Fibroblast of mammary gland (primary cell): ENCODE measurements around the gene SAMD11.

Source experiments
- DNase-seq: peaks from one replicate; pipeline ENCODE4 v3.0.0-alpha.2; 2010; ENCODE audit warnings: low read depth
- H3K4me3 ChIP-seq: 2 replicates; pipeline ENCODE4 v1.5.1; 2011; ENCODE audit warnings: low read depth, mild to moderate bottlenecking, low read length, moderate library complexity; ENCODE audit not compliant: control insufficient read depth
- CTCF ChIP-seq: conservative IDR thresholded peaks from 2 replicates; pipeline ENCODE4 v1.5.1; 2011; ENCODE audit warnings: low read depth, low read length, inconsistent platforms; ENCODE audit not compliant: control insufficient read depth, insufficient read depth

Gene SAMD11

GRCh38 chr1:937521-937920 lies 13.8 kb downstream of the SAMD11 start:
- no peak for DNase-seq
- no peak overlapping the region for H3K4me3 ChIP-seq
- TF ChIP-seq CTCF = no peak

- peak; percentile 41 for TF ChIP-seq CTCF
- H3K4me3 ChIP-seq = no peak overlapping the region
Observed at GRCh38 chr1:938088-938683, 14.5 kb downstream of the SAMD11 start.

GRCh38 chr1:938711-939489 lies 15.2 kb downstream of the SAMD11 start:
- no peak for DNase-seq
- no peak for TF ChIP-seq CTCF
- H3K4me3 ChIP-seq = no peak overlapping the region

More at GRCh38 chr1:938088-938683, 14.5 kb downstream of the SAMD11 start:
- DNase-seq = no peak

- H3K4me3 ChIP-seq = no peak overlapping the region
- DNase-seq = no peak
- no peak for TF ChIP-seq CTCF
Observed at GRCh38 chr1:939511-940106, 15.9 kb downstream of the SAMD11 start.

- DNase-seq = peak; percentile 59
- H3K4me3 ChIP-seq = no peak overlapping the region
- TF ChIP-seq CTCF = no peak
Observed at GRCh38 chr1:940107-941014, 16.6 kb downstream of the SAMD11 start.

GRCh38 chr1:941015-941587 lies 17.4 kb downstream of the SAMD11 start:
- DNase-seq = no peak
- H3K4me3 ChIP-seq = no peak overlapping the region
- TF ChIP-seq CTCF = no peak
